SIG-M5 (cell line): ENCODE measurements around the gene PRMT2.
"Not testable (repeated sequence)": the region's sequence is repeated elsewhere in the genome, so short reads cannot be mapped to it uniquely, and the experiment has no call there.

Experiments
- DNase-seq: peaks from one replicate; lab custom pipeline; 2025; lab: John Stamatoyannopoulos, UW

PRMT2 gene

DNA sequence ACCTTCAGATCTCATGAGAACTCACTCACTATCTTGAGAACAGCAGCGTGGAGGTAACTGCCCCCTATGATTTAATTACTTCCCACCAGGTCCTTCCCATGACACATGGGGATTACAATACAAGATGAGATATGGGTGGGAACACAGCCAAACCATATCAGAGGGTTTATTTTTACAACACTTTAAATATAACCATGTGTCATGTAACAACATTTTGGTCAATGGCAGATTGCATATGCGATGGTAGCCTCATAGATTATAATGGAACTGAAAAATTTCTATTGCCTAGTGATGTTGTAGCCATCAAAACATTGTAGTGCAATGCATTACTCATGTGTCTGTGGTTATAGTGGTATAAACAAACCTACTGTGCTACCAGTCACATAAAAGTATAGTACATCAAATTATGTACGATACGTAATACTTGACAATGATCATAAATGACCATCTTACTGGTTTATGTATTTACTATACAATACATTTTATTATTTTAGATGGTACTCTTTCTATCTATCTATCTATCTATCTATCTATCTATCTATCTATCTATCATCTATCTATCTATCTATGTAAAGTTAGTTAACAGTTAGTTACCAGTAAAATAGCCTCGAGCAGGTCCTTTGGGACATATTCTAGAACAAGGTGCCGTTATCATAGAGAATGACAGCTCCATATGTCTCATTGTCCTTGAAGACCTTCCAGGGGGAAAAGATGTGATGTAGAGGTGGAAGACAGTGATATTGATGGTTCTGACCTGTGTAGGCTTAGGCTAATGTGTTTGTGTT lies 18.0 kb upstream of the PRMT2 start:
- DNase-seq: no peak

- DNase-seq: no peak
These were observed 16.6 kb upstream of the PRMT2 start for GRCh38 chr21:46618738-46619379.

DNA sequence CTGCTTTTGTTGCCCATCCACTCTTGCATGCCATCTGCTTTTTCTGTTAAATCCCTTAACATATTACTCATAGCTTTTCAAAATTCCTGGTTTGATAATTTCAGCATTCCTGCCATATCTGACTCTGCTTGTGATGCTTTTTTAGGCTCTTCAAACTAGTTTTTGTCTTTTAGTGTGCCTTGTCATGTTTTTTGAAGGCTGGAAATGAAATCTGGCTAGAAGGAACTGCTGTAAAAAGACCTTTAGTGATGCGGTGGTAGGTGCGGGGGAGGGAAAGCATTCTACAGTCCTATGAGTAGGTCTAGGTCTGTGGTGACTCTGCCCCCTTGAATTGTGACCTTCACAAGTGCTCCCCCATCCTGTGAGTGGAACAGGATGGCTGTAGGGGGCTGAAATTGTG lies 15.6 kb upstream of the PRMT2 start:
- no peak for DNase-seq

- no peak for DNase-seq
These were observed 14.6 kb upstream of the PRMT2 start for GRCh38 chr21:46620846-46621245.

DNA sequence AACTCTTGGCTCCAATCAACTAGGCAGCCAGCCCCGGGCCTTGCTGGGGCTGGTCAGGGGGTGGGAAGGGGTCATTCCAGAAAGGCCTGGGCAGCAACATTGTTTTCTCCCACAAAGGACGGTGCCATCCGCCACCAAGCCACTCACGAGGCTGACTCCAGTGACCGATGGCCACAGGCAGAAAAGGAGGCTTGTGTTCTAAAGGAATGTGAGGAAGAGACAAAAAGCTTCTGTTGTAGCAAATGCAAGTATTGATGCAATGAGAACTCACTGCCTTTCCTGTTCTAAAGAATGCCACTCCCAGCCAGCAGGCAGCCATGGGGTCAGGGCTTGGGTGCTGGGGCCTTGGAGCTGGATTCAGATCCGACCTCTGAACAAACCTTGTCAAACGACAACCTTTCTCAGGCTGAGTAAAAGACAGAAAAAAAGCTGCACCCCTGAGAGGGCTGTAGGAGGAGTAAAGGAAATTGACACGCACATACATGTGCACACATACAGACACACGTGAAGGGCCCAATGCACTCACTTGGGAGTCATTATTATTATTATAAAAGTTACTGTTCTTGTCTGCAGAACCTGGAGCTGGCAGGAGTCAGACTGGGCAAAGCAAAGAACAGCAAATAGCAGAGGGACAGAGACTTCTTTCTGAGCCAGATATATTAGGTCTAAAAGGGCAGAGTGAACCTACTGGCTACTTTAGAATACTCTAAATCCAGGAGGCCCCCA lies 13.9 kb upstream of the PRMT2 start:
- DNase-seq: no peak

DNA sequence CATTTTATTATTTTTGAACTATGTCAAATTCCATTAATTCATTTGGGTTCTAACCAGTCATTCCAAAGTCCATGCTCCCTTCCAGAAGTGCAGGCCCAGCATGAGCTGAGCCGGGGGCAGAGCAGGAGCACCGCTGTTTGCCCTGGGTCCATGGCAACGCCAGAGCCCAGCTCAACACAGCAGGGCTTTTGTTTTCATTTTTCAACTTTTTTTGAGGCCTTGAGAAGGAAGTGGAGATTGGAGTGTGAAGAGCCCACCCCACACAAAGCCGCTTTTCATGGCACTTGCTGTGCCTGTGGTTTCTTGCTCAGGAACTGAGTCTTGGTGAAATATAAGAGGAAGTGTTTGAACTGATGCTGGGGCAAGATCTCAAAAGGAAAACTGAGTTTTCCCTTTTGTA lies 13.2 kb upstream of the PRMT2 start:
- peak; percentile 84 for DNase-seq

GRCh38 chr21:46624050-46624449 lies 11.4 kb upstream of the PRMT2 start:
- DNase-seq: no peak

DNA sequence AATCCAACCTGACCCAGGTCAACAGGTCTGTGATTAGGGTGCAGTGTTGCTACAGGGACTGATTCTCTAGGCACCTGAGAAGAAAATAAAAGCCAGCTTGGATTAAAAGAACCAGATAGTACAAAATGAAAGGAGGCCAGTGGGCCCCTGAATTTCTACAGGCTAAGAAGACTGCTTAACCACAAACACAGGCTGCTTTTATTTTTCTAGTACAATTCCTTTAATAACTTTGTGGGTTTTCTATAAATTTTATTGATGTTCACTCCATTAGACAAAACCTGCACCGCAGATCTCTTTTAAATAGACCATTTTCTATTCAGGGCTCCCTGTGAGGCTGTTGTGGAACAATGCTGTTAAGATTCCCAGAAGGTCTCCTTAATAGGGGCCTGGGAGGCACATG lies 9.7 kb upstream of the PRMT2 start:
- DNase-seq: no peak

GRCh38 chr21:46626536-46626935 lies 8.9 kb upstream of the PRMT2 start:
- no peak for DNase-seq

- DNase-seq: no peak
These were observed 8.4 kb upstream of the PRMT2 start for GRCh38 chr21:46626975-46627501.

DNA sequence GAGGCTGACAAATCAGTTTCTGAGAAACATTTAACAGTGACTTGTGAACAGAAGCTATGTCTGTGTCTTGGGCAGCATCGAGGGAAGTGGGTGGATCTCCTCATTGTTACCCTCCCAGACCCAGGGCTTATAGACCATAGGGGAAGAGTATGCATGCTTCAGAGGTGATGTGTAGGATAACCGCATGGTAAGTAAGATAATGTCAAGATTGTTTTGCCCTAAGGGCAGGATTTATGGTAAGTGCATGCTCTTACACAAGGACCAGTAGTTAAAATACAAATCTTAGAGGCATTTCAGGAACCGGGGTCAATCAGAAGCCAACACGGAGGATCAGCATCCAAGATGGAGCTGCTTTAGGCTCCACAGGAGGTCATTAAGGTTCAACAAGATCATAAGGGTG lies 7.7 kb upstream of the PRMT2 start:
- no peak for DNase-seq

GRCh38 chr21:46628868-46629267 lies 6.6 kb upstream of the PRMT2 start:
- no peak for DNase-seq

GRCh38 chr21:46630915-46631314 lies 4.6 kb upstream of the PRMT2 start:
- not testable (repeated sequence) for DNase-seq

GRCh38 chr21:46633566-46633965 lies 1.9 kb upstream of the PRMT2 start:
- no peak for DNase-seq

DNA sequence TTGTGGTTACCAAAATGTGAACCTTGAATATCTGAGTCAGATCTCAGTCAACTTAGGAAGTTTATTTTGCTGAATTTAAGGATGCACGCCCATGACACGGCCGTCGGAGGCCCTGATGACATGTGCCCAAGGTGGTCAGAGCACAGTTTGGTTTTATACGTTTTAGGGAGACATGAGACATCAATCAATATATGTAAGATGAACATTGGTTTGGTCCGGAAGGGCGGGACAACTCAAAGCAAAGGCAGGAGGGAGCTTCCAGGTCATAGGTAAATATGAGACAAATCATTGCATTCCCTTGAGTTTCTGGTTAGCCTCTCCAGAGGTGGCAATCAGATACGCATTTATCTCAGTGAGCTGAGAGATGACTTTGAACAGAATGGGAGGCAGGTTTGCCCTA lies 1.0 kb upstream of the PRMT2 start:
- no peak for DNase-seq

DNA sequence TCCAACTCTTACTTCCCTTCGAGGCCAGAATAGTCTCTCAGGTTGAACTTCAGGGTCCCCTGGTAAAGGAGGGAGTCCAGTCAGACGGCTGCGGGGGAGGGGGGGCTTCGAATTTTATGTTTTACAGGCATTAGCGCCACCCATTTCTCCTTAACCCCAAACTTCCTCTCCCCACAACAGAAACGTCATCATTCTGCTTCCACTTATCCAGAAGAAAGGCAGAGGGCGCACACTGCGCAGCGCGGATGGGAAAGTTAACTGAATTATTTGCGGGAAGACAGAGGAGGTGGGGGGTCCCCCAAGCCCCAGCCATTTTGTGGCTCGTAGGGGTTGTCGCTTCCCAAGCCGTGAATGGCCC lies 529 bp upstream of the PRMT2 start:
- DNase-seq: peak; percentile 49

DNA sequence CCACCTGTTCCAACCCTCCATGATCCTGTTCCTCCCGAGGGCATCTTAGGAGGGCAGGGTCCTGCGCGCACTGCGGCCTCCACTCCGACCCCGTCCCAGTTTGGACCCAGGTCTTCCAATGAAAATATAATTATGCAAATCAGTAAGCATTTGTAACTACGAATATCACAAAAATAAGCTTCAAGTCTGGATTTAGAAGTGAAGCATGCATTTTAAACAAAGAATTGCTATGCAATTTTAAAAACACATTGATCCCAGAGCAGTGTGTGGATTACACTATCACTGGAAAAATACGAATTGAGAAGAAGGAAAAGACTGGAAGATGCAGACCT lies 673 bp downstream of the PRMT2 start:
- DNase-seq: no peak

DNA sequence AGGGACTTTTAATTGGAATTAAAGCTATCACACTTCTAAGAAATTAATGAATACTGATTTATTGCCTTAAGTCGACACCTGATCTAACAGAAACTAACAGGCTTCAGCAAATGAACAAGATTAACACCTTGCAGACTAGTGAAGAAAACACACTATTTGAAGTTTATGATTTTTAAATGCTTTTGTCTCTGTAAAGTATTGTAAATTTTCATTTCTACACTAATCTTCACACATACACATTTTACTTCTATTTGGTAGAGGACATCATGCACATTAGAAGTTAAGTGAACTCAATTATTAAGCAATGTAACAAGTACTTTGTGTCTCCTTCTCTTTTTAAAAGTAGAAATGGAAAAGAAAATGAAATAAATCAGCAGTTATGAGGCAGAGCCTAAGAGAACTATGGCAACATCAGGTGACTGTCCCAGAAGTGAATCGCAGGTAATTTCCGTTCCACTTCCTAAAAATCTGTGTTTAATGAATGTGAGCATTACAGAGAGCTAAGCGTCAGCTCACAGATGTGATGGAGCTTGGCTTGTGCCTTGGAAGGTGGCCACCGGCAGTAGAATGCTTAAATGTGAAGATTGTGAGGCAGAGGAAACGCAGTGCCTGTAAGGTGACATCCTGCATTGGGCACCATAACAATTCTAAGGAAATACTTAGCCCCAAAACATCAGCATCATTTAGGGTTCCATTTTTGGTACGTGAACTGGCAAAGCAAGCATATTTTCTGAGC lies 1.2 kb downstream of the PRMT2 start:
- DNase-seq: no peak

DNA sequence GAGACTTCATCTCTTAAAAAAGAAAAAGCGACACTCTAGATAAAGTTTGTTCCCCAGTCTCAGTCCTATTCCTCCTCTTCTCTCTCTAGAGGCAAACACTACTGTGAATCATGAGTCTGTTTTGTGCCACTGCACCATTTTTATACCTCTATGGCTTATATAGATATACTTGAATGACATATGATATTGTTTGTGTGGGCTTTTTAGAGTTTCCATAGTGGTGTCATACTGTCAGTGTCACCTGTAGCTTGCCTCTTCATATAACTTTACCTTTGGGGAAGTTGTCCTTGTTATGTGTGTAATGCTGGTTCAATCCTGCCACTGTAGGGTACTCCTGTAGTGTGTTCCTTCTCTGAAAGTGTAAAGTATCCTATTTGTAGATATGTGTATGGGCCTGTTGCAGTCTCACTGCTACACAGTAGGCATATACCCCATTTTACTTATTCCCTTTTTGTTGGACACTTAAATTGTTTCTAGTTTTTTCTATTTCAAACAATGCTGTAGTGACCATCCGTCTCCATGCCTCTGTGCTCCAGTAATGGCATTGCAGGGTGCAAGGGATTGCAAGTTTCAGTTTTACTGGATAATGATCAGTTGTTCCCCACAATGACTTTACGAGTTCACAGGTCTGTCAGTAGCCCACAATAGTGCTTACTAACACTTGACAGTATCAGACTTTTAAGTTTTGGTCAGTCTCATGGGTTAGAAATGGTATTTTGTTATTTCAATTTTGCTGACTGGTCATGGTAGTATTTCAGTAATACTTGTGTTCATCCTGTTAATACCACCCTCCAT lies 2.7 kb downstream of the PRMT2 start:
- DNase-seq: no peak

- no peak for DNase-seq
These were observed 4.3 kb downstream of the PRMT2 start for GRCh38 chr21:46639489-46640386.

DNA sequence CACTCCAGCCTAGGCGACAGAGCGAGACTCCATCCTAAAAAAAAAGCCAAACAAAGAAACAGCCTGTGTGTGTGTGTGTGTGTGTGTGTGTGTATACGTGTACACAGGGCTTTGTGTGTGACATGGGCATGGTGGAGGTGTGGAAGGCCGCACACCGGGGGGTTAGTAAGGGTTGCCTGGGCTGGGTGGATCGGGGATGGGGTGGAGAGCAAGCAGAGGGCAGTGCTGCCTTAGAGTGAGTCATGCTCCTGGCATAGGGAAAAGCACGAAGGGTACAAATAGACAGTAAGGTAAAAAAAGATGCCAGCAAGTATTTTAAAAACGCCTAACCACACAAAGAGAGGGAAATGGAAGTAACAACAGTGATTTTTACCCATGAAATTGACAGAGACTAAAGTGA lies 6.2 kb downstream of the PRMT2 start:
- DNase-seq: no peak
